Neural cell (in vitro differentiated cells): Measurements from ENCODE around the gene C22orf39.

Experiments used
- EP300 ChIP-seq: fragments of 450-650 bp; conservative IDR thresholded peaks from 2 replicates; pipeline ENCODE4 v1.6.1; 2014; ENCODE audit warnings: antibody characterized with exemption, mild to moderate bottlenecking, moderate library complexity; ENCODE audit not compliant: poor library complexity, severe bottlenecking
- TAF1 ChIP-seq: IDR thresholded peaks from 2 replicates; pipeline ENCODE4 v1.6.1; 2012; ENCODE audit warnings: low read depth
- TF ChIP-seq, protein P1 (sequence below): fragments of 450-650 bp; IDR thresholded peaks from 2 replicates; pipeline ENCODE4 v1.5.1; 2014; ENCODE audit warnings: antibody characterized with exemption, mild to moderate bottlenecking, moderate library complexity; ENCODE audit not compliant: poor library complexity, severe bottlenecking

DNA sequence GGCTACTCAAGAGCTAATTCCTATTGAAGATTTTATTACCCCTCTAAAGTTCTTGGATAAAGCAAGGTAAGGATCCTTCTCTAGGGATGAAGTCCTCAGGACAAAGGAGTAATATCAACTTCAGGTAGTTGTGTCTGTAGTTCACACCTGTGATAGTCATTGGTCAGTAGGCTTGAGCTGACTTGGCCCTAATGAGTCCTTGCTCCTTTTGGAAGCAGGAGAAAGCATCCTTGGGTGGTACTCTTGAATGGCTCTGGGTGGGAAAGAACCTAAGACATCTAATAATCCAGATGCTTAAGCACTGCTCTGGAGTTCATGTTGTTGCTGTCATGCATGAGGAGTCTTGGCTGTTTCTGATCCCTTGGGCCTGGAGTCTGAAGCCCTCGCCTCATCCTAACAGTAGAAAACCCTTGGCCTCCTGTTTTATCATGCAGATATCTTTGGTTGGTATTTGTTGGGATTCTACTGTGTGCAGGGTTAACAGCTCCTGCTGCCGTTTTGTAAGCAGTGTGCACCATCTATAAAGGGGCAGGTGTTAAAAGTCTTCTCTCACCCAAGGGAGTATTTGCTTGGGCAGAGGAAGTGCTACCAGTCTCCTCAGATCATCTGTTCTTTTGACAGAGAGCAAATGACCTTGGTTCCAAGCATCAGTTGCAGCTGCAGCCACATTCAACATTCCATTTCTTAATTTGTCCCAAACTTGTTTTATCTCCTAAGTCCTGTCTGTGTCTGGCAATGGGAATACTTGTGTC is 12.5 kb downstream of the C22orf39 start:
- TF ChIP-seq TAF1: no peak
- TF ChIP-seq, protein P1, sequence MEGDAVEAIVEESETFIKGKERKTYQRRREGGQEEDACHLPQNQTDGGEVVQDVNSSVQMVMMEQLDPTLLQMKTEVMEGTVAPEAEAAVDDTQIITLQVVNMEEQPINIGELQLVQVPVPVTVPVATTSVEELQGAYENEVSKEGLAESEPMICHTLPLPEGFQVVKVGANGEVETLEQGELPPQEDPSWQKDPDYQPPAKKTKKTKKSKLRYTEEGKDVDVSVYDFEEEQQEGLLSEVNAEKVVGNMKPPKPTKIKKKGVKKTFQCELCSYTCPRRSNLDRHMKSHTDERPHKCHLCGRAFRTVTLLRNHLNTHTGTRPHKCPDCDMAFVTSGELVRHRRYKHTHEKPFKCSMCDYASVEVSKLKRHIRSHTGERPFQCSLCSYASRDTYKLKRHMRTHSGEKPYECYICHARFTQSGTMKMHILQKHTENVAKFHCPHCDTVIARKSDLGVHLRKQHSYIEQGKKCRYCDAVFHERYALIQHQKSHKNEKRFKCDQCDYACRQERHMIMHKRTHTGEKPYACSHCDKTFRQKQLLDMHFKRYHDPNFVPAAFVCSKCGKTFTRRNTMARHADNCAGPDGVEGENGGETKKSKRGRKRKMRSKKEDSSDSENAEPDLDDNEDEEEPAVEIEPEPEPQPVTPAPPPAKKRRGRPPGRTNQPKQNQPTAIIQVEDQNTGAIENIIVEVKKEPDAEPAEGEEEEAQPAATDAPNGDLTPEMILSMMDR: no peak
- no peak for TF ChIP-seq EP300
